H4 (cell line): ENCODE measurements around the gene MAB21L2. TPM values are rescaled to one million over a fixed set of nuclear protein-coding genes. Genes with fewer than 3 reads are reported as not detected.

ENCODE experiments used
- DNase-seq: peaks from one replicate; pipeline ENCODE4 v3.0.0-alpha.2; 2015; ENCODE audit warnings: low spot score
- total RNA-seq: library from RNA; depleted of rRNA; stranded (reverse); fragments of >200 nt; shearing (Covaris generic); gene quantifications from 2 replicates; pipeline ENCODE4 v1.2.3, GENCODE V29; 2014

The MAB21L2 gene
- total RNA-seq, 1 experiment from 2014 or later, result 52.5 TPM

GRCh38 chr4:150577796-150578195 is 4.2 kb upstream of the MAB21L2 start:
- no peak for DNase-seq

- DNase-seq, result peak; percentile 38
These were observed 3.0 kb upstream of the MAB21L2 start for GRCh38 chr4:150578745-150579501.

GRCh38 chr4:150579551-150580234 is 2.3 kb upstream of the MAB21L2 start:
- no peak for DNase-seq

GRCh38 chr4:150580306-150580705 is 1.6 kb upstream of the MAB21L2 start:
- no peak for DNase-seq

- DNase-seq, result no peak
These were observed 820 bp upstream of the MAB21L2 start for GRCh38 chr4:150581056-150581605.

GRCh38 chr4:150581641-150582051 is 305 bp upstream of the MAB21L2 start:
- DNase-seq, result peak; percentile 94

- peak; percentile 39 for DNase-seq
These were observed 929 bp downstream of the MAB21L2 start for GRCh38 chr4:150582873-150583286.

- DNase-seq, result peak; percentile 55
These were observed 1.5 kb downstream of the MAB21L2 start for GRCh38 chr4:150583287-150584110.

GRCh38 chr4:150584111-150584915 is 2.4 kb downstream of the MAB21L2 start:
- no peak for DNase-seq

- DNase-seq, result no peak
These were observed 3.7 kb downstream of the MAB21L2 start for GRCh38 chr4:150585611-150586010.

- no peak for DNase-seq
These were observed 4.3 kb downstream of the MAB21L2 start for GRCh38 chr4:150586162-150586810.

- DNase-seq, result no peak
These were observed 6.4 kb downstream of the MAB21L2 start for GRCh38 chr4:150588316-150588715.

- no peak for DNase-seq
These were observed 7.2 kb downstream of the MAB21L2 start for GRCh38 chr4:150589157-150589556.

- no peak for DNase-seq
These were observed 8.7 kb downstream of the MAB21L2 start for GRCh38 chr4:150590631-150591030.

- DNase-seq, result peak; percentile 76
These were observed 9.5 kb downstream of the MAB21L2 start for GRCh38 chr4:150591406-150591805.

- DNase-seq, result no peak
These were observed 10.0 kb downstream of the MAB21L2 start for GRCh38 chr4:150591904-150592303.

GRCh38 chr4:150593996-150594395 is 12.0 kb downstream of the MAB21L2 start:
- peak; percentile 60 for DNase-seq

GRCh38 chr4:150598909-150599308 is 17.0 kb downstream of the MAB21L2 start:
- no peak for DNase-seq

- no peak for DNase-seq
These were observed 17.6 kb downstream of the MAB21L2 start for GRCh38 chr4:150599547-150599946.

- DNase-seq, result no peak
These were observed 19.0 kb downstream of the MAB21L2 start for GRCh38 chr4:150600812-150601445.
